Posterior cingulate gyrus (tissue), 11 donors: ENCODE data around the gene PRDM11.

Experiments used
- DNase-seq, 10 donors: peaks; one replicate each; pipeline versions ENCODE4 v3.0.0 to v3.0.0-alpha.2; 2020 to 2021; ENCODE audit warnings: mixed read lengths in 3 of 10
- intact Hi-C: fragments of 100-400 bp; cut with DNase I; formaldehyde crosslinking; loops from one replicate; pipeline ENCODE4 v1.15.1; 2023

PRDM11 gene

GRCh38 chr11:45133878-45134277 lies 12.6 kb upstream of the PRDM11 start:
- DNase-seq, result no peak
- intact Hi-C loops, result no loop called here

GRCh38 chr11:45141171-45141570 lies 5.3 kb upstream of the PRDM11 start:
- intact Hi-C loops, result no loop called here

GRCh38 chr11:45141631-45142030 lies 4.8 kb upstream of the PRDM11 start:
- DNase-seq, result no peak
- intact Hi-C loops, result no loop called here

More at GRCh38 chr11:45141171-45141570, 5.3 kb upstream of the PRDM11 start:
- DNase-seq, result no peak

- intact Hi-C loops, result no loop called here
- DNase-seq, result no peak
Observed at GRCh38 chr11:45142241-45143055, 4.0 kb upstream of the PRDM11 start.

GRCh38 chr11:45143494-45143893 lies 2.9 kb upstream of the PRDM11 start:
- DNase-seq, result no peak
- intact Hi-C loops, result no loop called here

GRCh38 chr11:45144126-45145082 lies 2.0 kb upstream of the PRDM11 start:
- intact Hi-C loops, result no loop called here

GRCh38 chr11:45145083-45145378 lies 1.4 kb upstream of the PRDM11 start:
- DNase-seq, result no peak
- intact Hi-C loops, result no loop called here

More at GRCh38 chr11:45144126-45145082, 2.0 kb upstream of the PRDM11 start:
- no peak for DNase-seq

GRCh38 chr11:45145379-45146071 lies 914 bp upstream of the PRDM11 start:
- intact Hi-C loops, result loop anchor here (2.0 kb wide), 1 partner anchor 33 kb away; no protein-coding TSS in a partner anchor
- no peak for DNase-seq

- intact Hi-C loops, result loop anchor here (2.0 kb wide), 1 partner anchor 32 kb away; no protein-coding TSS in a partner anchor
- peak; percentile 87 to 99 (median 94) for DNase-seq
Observed at GRCh38 chr11:45147017-45147728, 734 bp downstream of the PRDM11 start.

- DNase-seq, result no peak
- intact Hi-C loops, result loop anchor here (2.0 kb wide), 1 partner anchor 31 kb away; no protein-coding TSS in a partner anchor
Observed at GRCh38 chr11:45147891-45148675, 1.6 kb downstream of the PRDM11 start.

- intact Hi-C loops, result no loop called here
- no peak for DNase-seq
Observed at GRCh38 chr11:45149483-45150056, 3.1 kb downstream of the PRDM11 start.

GRCh38 chr11:45150301-45150700 lies 3.9 kb downstream of the PRDM11 start:
- intact Hi-C loops, result no loop called here
- no peak for DNase-seq

- intact Hi-C loops, result no loop called here
- no peak for DNase-seq
Observed at GRCh38 chr11:45150943-45151342, 4.5 kb downstream of the PRDM11 start.

- intact Hi-C loops, result no loop called here
- no peak for DNase-seq
Observed at GRCh38 chr11:45151362-45151982, 5.0 kb downstream of the PRDM11 start.

GRCh38 chr11:45152740-45153595 lies 6.5 kb downstream of the PRDM11 start:
- DNase-seq, result no peak
- intact Hi-C loops, result no loop called here

GRCh38 chr11:45154276-45154675 lies 7.8 kb downstream of the PRDM11 start:
- intact Hi-C loops, result no loop called here
- DNase-seq, result no peak

GRCh38 chr11:45155058-45155551 lies 8.7 kb downstream of the PRDM11 start:
- DNase-seq, result peak in 1 of 10 donors; percentile 42
- intact Hi-C loops, result no loop called here
